HEK293 (cell line): ENCODE measurements around the gene ARID5A.

Experiments
- HOXA7 ChIP-seq: sonication (generic); formaldehyde crosslinking; IDR thresholded peaks from 2 replicates; pipeline ENCODE4 v1.8.1; 2022; ENCODE audit warnings: missing genetic modification reagents, borderline replicate concordance
- ZNF221 ChIP-seq: fragments of 450-650 bp; formaldehyde crosslinking; IDR thresholded peaks from 2 replicates; pipeline ENCODE4 v1.5.1; 2017; ENCODE audit warnings: missing biosample characterization, missing genetic modification characterization, borderline replicate concordance
- ZNF324 ChIP-seq: fragments of 450-650 bp; formaldehyde crosslinking; IDR thresholded peaks from 2 replicates; pipeline ENCODE4 v1.5.1; 2016; ENCODE audit warnings: missing biosample characterization, missing genetic modification characterization
- ZNF350 ChIP-seq: fragments of 450-650 bp; formaldehyde crosslinking; IDR thresholded peaks from 2 replicates; pipeline ENCODE4 v1.5.0; 2017; ENCODE audit warnings: missing biosample characterization, mild to moderate bottlenecking, missing genetic modification characterization
- ZNF362 ChIP-seq: fragments of 450-650 bp; formaldehyde crosslinking; IDR thresholded peaks from 2 replicates; pipeline ENCODE4 v1.5.1; 2016; ENCODE audit warnings: missing biosample characterization, missing genetic modification characterization
- ZNF394 ChIP-seq: fragments of 450-650 bp; formaldehyde crosslinking; IDR thresholded peaks from 2 replicates; pipeline ENCODE4 v1.5.1; 2016; ENCODE audit warnings: missing biosample characterization, missing genetic modification characterization, mild to moderate bottlenecking, moderate library complexity, borderline replicate concordance
- ZNF48 ChIP-seq: fragments of 450-650 bp; formaldehyde crosslinking; IDR thresholded peaks from 2 replicates; pipeline ENCODE4 v1.5.1; 2016; ENCODE audit warnings: missing biosample characterization, missing genetic modification characterization
- ZNF549 ChIP-seq: fragments of 450-650 bp; IDR thresholded peaks from 2 replicates; pipeline ENCODE4 v1.5.1; 2018; ENCODE audit warnings: missing biosample characterization, missing genetic modification characterization, mild to moderate bottlenecking, inconsistent platforms, moderate library complexity
- ZNF558 ChIP-seq: fragments of 450-650 bp; formaldehyde crosslinking; IDR thresholded peaks from 2 replicates; pipeline ENCODE4 v1.5.1; 2016; ENCODE audit warnings: missing biosample characterization, missing genetic modification characterization
- ZNF596 ChIP-seq: fragments of 450-650 bp; IDR thresholded peaks from 2 replicates; pipeline ENCODE4 v1.5.0; 2018; ENCODE audit warnings: missing biosample characterization, mild to moderate bottlenecking, missing genetic modification characterization, moderate library complexity
- ZNF677 ChIP-seq: fragments of 450-650 bp; IDR thresholded peaks from 2 replicates; pipeline ENCODE4 v1.5.0; 2018; ENCODE audit warnings: missing biosample characterization, mild to moderate bottlenecking, missing genetic modification characterization, moderate library complexity
- TF ChIP-seq, protein P1 (sequence below): fragments of 450-650 bp; formaldehyde crosslinking; IDR thresholded peaks from 2 replicates; pipeline ENCODE4 v1.5.1; 2016; ENCODE audit warnings: missing biosample characterization, missing genetic modification characterization
- TF ChIP-seq, protein P2 (sequence below): fragments of 450-650 bp; formaldehyde crosslinking; IDR thresholded peaks from 2 replicates; pipeline ENCODE4 v1.5.1; 2017; ENCODE audit warnings: missing biosample characterization, missing genetic modification characterization
- TF ChIP-seq, protein P3 (sequence below): fragments of 450-650 bp; formaldehyde crosslinking; IDR thresholded peaks from 2 replicates; pipeline ENCODE4 v1.5.1; 2016; ENCODE audit warnings: missing biosample characterization, missing genetic modification characterization

DNA sequence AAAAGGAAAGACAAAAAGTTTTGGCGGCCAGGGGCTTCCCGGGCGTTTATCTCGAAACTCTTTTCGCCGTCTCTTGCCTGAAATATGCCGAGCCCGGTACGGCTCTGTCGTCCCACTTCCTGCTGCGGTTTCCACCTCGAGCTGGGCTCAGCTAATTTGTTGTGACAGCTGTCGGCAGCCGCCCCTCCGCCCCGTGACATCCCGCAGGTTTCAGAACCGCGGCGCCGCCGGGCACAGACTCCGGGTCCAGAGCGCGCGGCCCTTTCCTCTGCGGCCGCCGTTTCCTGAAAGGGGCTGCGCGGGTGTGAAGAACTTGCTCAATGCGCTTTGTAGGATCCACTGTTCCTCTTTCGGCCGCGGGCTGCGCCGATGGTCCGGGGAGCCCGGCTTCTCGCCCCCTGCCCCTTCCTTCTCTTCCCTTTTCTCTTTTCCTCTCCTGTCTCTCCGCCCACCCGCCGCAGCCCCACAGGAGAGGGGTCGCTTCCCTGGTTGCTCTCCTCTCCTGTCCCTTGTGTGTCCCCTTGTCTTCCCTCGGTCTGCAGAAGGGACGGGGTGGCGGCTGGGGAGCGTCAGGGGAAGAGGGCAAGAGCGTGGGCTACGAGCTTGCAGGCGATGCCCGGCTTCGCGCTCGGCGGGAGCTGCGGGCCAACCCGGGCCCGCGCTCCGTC lies 648 bp downstream of the ARID5A start:
- TF ChIP-seq ZNF549 (tag by site-specific recombination) (no peak), ZNF394 (tag by site-specific recombination) (no peak), ZNF350 (no peak), ZNF221 (tag by site-specific recombination) (no peak), HOXA7 (CRISPR knock-in tag) (no peak), ZNF677 (tag by site-specific recombination) (no peak), ZNF48 (tag by site-specific recombination) (no peak), ZNF324 (no peak), ZNF362 (tag by site-specific recombination) (no peak), ZNF596 (tag by site-specific recombination) (no peak), ZNF558 (tag by site-specific recombination) (no peak)
- TF ChIP-seq, protein P1, sequence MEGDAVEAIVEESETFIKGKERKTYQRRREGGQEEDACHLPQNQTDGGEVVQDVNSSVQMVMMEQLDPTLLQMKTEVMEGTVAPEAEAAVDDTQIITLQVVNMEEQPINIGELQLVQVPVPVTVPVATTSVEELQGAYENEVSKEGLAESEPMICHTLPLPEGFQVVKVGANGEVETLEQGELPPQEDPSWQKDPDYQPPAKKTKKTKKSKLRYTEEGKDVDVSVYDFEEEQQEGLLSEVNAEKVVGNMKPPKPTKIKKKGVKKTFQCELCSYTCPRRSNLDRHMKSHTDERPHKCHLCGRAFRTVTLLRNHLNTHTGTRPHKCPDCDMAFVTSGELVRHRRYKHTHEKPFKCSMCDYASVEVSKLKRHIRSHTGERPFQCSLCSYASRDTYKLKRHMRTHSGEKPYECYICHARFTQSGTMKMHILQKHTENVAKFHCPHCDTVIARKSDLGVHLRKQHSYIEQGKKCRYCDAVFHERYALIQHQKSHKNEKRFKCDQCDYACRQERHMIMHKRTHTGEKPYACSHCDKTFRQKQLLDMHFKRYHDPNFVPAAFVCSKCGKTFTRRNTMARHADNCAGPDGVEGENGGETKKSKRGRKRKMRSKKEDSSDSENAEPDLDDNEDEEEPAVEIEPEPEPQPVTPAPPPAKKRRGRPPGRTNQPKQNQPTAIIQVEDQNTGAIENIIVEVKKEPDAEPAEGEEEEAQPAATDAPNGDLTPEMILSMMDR (tag by site-specific recombination), result no peak
- TF ChIP-seq, protein P2, sequence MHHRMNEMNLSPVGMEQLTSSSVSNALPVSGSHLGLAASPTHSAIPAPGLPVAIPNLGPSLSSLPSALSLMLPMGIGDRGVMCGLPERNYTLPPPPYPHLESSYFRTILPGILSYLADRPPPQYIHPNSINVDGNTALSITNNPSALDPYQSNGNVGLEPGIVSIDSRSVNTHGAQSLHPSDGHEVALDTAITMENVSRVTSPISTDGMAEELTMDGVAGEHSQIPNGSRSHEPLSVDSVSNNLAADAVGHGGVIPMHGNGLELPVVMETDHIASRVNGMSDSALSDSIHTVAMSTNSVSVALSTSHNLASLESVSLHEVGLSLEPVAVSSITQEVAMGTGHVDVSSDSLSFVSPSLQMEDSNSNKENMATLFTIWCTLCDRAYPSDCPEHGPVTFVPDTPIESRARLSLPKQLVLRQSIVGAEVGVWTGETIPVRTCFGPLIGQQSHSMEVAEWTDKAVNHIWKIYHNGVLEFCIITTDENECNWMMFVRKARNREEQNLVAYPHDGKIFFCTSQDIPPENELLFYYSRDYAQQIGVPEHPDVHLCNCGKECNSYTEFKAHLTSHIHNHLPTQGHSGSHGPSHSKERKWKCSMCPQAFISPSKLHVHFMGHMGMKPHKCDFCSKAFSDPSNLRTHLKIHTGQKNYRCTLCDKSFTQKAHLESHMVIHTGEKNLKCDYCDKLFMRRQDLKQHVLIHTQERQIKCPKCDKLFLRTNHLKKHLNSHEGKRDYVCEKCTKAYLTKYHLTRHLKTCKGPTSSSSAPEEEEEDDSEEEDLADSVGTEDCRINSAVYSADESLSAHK (tag by site-specific recombination), result 0 out of 2 replicates have a peak, but pooled peaks have one; percentile 11
- TF ChIP-seq, protein P3, sequence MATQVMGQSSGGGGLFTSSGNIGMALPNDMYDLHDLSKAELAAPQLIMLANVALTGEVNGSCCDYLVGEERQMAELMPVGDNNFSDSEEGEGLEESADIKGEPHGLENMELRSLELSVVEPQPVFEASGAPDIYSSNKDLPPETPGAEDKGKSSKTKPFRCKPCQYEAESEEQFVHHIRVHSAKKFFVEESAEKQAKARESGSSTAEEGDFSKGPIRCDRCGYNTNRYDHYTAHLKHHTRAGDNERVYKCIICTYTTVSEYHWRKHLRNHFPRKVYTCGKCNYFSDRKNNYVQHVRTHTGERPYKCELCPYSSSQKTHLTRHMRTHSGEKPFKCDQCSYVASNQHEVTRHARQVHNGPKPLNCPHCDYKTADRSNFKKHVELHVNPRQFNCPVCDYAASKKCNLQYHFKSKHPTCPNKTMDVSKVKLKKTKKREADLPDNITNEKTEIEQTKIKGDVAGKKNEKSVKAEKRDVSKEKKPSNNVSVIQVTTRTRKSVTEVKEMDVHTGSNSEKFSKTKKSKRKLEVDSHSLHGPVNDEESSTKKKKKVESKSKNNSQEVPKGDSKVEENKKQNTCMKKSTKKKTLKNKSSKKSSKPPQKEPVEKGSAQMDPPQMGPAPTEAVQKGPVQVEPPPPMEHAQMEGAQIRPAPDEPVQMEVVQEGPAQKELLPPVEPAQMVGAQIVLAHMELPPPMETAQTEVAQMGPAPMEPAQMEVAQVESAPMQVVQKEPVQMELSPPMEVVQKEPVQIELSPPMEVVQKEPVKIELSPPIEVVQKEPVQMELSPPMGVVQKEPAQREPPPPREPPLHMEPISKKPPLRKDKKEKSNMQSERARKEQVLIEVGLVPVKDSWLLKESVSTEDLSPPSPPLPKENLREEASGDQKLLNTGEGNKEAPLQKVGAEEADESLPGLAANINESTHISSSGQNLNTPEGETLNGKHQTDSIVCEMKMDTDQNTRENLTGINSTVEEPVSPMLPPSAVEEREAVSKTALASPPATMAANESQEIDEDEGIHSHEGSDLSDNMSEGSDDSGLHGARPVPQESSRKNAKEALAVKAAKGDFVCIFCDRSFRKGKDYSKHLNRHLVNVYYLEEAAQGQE (tag by site-specific recombination), result no peak
